Ovary (tissue), 9 donors: ENCODE measurements around the gene SLC4A5. TPM values are rescaled to one million over a fixed set of nuclear protein-coding genes. Genes with fewer than 3 reads are reported as not detected.

Source experiments
- DNase-seq, 5 donors: peaks; one replicate each; pipeline ENCODE4 v3.0.0-alpha.2; 2019 to 2020
- H3K27ac ChIP-seq, 2 donors: fragments of 200-600 bp; one replicate each; pipeline versions ENCODE4 v1.5.1 to v1.8.0; 2019 to 2022
- H3K27me3 ChIP-seq: fragments of 200-600 bp; one replicate; pipeline ENCODE4 v1.8.0; 2022
- H3K36me3 ChIP-seq: fragments of 200-600 bp; sonication (generic); one replicate; pipeline ENCODE4 v1.5.1; 2019
- H3K4me1 ChIP-seq: one replicate; pipeline ENCODE4 v1.8.1; 2013; ENCODE audit warnings: mild to moderate bottlenecking, moderate library complexity; ENCODE audit not compliant: insufficient read depth
- H3K4me3 ChIP-seq: fragments of 200-600 bp; sonication (generic); one replicate; pipeline ENCODE4 v1.5.1; 2017
- H3K9me3 ChIP-seq, 2 donors: fragments of 200-600 bp in 1 of 2; sonication (generic) in 1 of 2; one replicate each; pipeline versions ENCODE4 v1.5.1 to v1.8.1; 2013 to 2019; ENCODE audit warnings: mild to moderate bottlenecking in 1 of 2, moderate library complexity in 1 of 2
- CTCF ChIP-seq, 3 donors: fragments of 450-650 bp in 2 of 3; fragments of 200-600 bp in 1 of 3; IDR thresholded peaks; one replicate each; pipeline versions ENCODE4 v1.5.1 to v1.8.0; 2016 to 2022; ENCODE audit warnings: antibody characterized with exemption in 3 of 3, mild to moderate bottlenecking in 1 of 3
- EP300 ChIP-seq: sonication (generic); formaldehyde crosslinking; IDR thresholded peaks from one replicate; pipeline ENCODE4 v1.6.1; 2017; ENCODE audit warnings: antibody characterized with exemption
- POLR2A ChIP-seq: fragments of 450-650 bp; IDR thresholded peaks from one replicate; pipeline ENCODE4 v1.6.1; 2017; ENCODE audit warnings: antibody characterized with exemption, mild to moderate bottlenecking, moderate library complexity
- WGBS, 3 donors: extraction: QIAGEN DNeasy Blood & Tissue Kit in 1 of 3; methylation state at CpG; one replicate each; pipeline versions ENCODE4 v1.1.5 to v1.1.7; 2013 to 2017; 5-methylcytosine and 5-hydroxymethylcytosine counted together
- intact Hi-C, 4 donors: fragments of 100-400 bp; cut with DNase I; formaldehyde crosslinking; loops; one replicate each; pipeline versions ENCODE4 v1.11.0 to v1.15.1; 2022 to 2023
- polyA plus RNA-seq, 2 donors: library from polyadenylated mRNA; stranded (reverse); fragments of 200-250 nt in 1 of 2; fragments of 350-450 nt in 1 of 2; fragmentation: Illumina TruSeq in 1 of 2; extraction: RNeasy Lipid Tissue Mini Kit (QIAGEN cat#74804) in 1 of 2; gene quantifications; one replicate each; pipeline ENCODE4 v1.2.3, GENCODE V29; 2013 to 2014
- total RNA-seq, 7 donors: library from RNA; depleted of rRNA in 2 of 7; stranded (reverse); fragments of >200 nt in 2 of 7; fragmentation: NEBNext Ultra II Directional in 3 of 7; extraction: Animal tissue kit (Norgen Biotek cat#: 25700) in 3 of 7; gene quantifications; one replicate each; pipeline versions ENCODE4 v1.1.0 to v1.2.4, GENCODE V29; 2016 to 2023
- donor health status: DM: no; HTN: no; CAD: no; lungs with moderate emphysema.
- donor health status: DM: no; HTN: no; CAD: no.
- donor health status: Bipolar disorder and iron deficiency.
- donor health status: DM: yes; HTN: yes; CAD: no.
- donor health status: DM: no; HTN: no; CAD: no.
- donor health status: DM: yes; HTN: yes; CAD: no.

SLC4A5 gene
- total and polyA plus RNA-seq, 9 donors: 1.1 to 6.3 (median 2.4) TPM

DNA sequence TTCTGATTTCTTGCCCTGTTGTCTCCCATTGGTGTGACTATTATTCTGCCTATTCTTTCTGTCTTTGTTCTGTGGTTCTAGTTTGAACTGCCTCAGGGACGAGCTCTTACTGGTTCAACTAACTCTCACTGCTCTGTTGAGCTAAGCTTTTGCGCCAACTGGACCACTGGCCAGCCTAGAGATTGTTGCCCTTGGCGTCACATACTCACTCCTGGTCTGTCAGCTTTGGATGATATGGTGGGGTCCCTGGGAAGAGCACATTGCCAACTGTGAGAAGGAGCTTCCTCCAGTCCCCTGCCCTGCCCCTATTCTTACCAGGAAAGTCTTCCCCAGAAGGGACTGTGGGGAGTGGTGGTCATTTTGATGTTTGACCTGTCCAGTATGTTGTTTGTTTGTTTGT lies 138.8 kb downstream of the SLC4A5 start:
- TF ChIP-seq CTCF (IDR thresholded peaks at IDR 0.05): no peak
- no peak for TF ChIP-seq POLR2A
- no peak for TF ChIP-seq EP300
- intact Hi-C loops: no loop called here
- Histone ChIP-seq H3K27me3 (no peaks in the 10 kb centered on the region), H3K4me3 (no peak overlapping the region), H3K36me3 (no peaks in the 10 kb centered on the region), H3K4me1 (peaks cover 8% of the 10 kb centered on the region), H3K27ac (no peak overlapping the region), H3K9me3 (no peaks in the 10 kb centered on the region)
- WGBS, 3 donors: 93 to 99% (median 95%) methylated on average over 3 of the region's 3 CpGs
- DNase-seq: no peak

- H3K9me3 ChIP-seq: no peaks in the 10 kb centered on the region
- H3K4me1 ChIP-seq: peaks cover 10% of the 10 kb centered on the region
- DNase-seq: peak in 2 of 5 donors; percentile 26 to 34
- H3K27me3 ChIP-seq: no peaks in the 10 kb centered on the region
- no peak overlapping the region for H3K4me3 ChIP-seq
- intact Hi-C loops: no loop called here
- WGBS, 3 donors: 0 to 6% (median 2%) methylated on average over 1 of the region's 1 CpG
- H3K36me3 ChIP-seq: no peaks in the 10 kb centered on the region
- H3K27ac ChIP-seq: no peak overlapping the region
- TF ChIP-seq POLR2A (no peak), EP300 (peak; percentile 49), CTCF (IDR thresholded peaks at IDR 0.05) (no peak)
Observed at GRCh38 chr2:74201596-74201995, 141.6 kb downstream of the SLC4A5 start.

GRCh38 chr2:74201196-74201595 lies 142.0 kb downstream of the SLC4A5 start:
- no peak overlapping the region for H3K4me3 ChIP-seq
- WGBS, 3 donors: 48 to 57% (median 49%) methylated on average over 3 of the region's 3 CpGs
- H3K4me1 ChIP-seq: peaks cover 9% of the 10 kb centered on the region

GRCh38 chr2:74199871-74200305 lies 143.3 kb downstream of the SLC4A5 start:
- intact Hi-C loops: no loop called here
- H3K9me3 ChIP-seq: no peaks in the 10 kb centered on the region
- peaks cover 8% of the 10 kb centered on the region for H3K4me1 ChIP-seq
- DNase-seq: no peak
- 34 to 37% (median 36%) methylated on average over 8 of the region's 8 CpGs for WGBS, 3 donors
- H3K4me3 ChIP-seq: peak overlapping the region; percentile 64
- TF ChIP-seq CTCF (IDR thresholded peaks at IDR 0.05) (no peak), POLR2A (no peak), EP300 (no peak)
- H3K36me3 ChIP-seq: no peaks in the 10 kb centered on the region
- no peak overlapping the region for H3K27ac ChIP-seq
- H3K27me3 ChIP-seq: no peaks in the 10 kb centered on the region

More at GRCh38 chr2:74201196-74201595, 142.0 kb downstream of the SLC4A5 start:
- intact Hi-C loops: no loop called here
- TF ChIP-seq EP300: no peak
- TF ChIP-seq CTCF (IDR thresholded peaks at IDR 0.05): no peak
- TF ChIP-seq POLR2A: no peak
- no peaks in the 10 kb centered on the region for H3K36me3 ChIP-seq
- H3K27me3 ChIP-seq: no peaks in the 10 kb centered on the region
- H3K27ac ChIP-seq: no peak overlapping the region
- peak in 3 of 5 donors; percentile 36 to 53 (median 40) for DNase-seq
- H3K9me3 ChIP-seq: no peaks in the 10 kb centered on the region
